CD4-positive, alpha-beta T cell treated with Interleukin-17A for 4 hours (primary cell): Measurements from ENCODE around the gene PCDHGB7.
A peak's percentile ranks its signal among the peaks of the same experiment; 100 is the strongest.
"Not testable (repeated sequence)": the region's sequence is repeated elsewhere in the genome, so short reads cannot be mapped to it uniquely, and the experiment has no call there.

ENCODE experiments used
- DNase-seq: peaks from one replicate; pipeline ENCODE4 v3.0.0-alpha.2; 2020; ENCODE audit warnings: mixed read lengths

PCDHGB7 gene

DNA sequence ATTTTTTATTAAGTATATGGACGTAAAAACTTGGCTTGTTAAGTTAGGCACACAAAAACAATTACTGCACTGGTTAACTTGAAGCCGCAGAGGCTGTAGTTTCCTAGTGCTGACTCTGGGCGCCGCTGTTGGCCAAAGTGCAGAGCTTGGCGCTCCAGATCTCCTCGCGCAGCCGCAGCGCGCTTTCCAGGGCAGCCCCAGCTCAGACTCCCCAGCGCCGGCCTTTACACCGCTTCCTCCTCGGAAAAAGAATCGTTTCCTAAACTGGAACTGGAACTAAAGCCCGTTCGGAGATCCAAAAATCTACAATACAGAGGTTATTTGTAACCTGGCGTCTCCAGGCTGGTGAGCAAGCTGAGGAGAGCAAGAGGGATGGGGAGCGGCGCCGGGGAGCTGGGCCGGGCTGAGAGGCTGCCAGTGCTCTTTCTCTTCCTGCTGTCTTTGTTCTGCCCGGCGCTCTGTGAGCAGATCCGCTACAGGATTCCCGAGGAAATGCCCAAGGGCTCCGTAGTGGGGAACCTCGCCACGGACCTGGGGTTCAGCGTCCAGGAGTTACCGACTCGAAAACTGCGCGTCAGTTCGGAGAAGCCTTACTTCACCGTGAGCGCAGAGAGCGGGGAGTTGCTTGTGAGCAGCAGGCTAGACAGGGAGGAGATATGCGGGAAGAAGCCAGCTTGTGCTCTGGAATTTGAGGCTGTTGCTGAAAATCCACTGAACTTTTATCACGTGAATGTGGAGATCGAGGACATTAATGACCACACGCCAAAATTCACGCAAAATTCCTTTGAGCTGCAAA lies 19.5 kb upstream of the PCDHGB7 start, which contains the start of gene PCDHGB5:
Gene PCDHGB5, plus strand, starts transcription at position 192 of the 796 bp plus-strand sequence. Its CDS starts 181 bp downstream, at position 373.
- peak; percentile 44 for DNase-seq

DNA sequence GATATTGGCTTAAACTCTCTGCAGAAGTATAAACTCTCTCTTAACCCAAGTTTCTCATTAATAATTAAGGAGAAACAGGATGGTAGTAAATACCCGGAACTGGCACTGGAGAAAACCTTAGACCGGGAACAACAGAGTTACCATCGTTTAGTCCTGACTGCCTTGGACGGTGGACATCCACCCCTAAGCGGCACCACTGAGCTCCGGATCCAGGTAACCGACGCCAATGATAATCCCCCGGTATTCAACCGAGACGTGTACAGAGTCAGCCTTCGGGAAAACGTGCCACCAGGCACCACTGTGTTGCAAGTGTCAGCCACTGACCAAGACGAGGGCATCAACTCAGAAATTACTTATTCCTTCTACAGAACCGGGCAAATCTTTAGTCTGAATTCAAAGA lies 18.9 kb upstream of the PCDHGB7 start:
- DNase-seq: no peak

DNA sequence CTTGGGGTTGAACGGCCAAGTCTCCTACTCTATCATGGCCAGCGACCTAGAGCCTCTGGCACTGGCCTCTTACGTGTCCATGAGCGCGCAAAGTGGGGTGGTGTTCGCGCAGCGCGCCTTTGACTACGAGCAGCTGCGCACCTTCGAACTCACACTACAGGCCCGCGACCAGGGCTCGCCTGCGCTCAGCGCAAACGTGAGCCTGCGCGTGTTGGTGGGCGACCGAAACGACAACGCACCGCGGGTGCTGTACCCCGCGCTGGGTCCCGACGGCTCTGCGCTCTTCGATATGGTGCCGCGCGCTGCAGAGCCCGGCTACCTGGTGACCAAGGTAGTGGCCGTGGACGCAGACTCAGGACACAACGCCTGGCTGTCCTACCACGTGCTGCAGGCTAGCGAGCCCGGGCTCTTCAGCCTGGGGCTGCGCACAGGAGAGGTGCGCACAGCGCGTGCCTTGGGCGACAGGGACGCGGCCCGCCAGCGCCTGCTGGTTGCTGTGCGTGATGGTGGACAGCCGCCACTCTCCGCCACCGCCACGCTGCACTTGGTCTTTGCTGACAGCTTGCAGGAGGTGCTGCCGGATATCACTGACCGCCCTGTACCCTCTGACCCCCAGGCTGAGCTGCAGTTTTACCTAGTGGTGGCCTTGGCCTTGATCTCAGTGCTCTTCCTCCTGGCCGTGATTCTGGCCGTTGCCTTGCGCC lies 17.8 kb upstream of the PCDHGB7 start:
- no peak for DNase-seq

- no peak for DNase-seq
Observed at GRCh38 chr5:141402553-141403243, 14.8 kb upstream of the PCDHGB7 start, which contains the start of gene PCDHGA9. PCDHGA9 (plus strand) TSS chr5:141402778; CDS start chr5:141402953, 175 bp downstream.

DNA sequence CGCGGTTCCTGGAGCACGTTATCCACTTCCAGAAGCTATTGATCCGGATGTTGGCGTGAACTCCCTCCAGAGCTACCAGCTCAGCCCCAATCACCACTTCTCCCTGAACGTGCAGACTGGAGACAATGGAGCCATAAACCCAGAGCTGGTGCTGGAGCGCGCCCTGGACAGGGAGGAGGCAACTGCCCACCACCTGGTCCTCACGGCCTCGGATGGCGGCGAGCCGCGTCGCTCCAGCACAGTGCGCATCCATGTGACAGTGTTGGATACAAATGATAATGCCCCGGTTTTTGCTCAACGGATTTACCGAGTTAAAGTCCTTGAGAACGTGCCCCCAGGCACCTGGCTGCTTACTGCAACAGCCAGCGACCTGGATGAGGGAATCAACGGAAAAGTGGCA lies 14.1 kb upstream of the PCDHGB7 start:
- DNase-seq: no peak

DNA sequence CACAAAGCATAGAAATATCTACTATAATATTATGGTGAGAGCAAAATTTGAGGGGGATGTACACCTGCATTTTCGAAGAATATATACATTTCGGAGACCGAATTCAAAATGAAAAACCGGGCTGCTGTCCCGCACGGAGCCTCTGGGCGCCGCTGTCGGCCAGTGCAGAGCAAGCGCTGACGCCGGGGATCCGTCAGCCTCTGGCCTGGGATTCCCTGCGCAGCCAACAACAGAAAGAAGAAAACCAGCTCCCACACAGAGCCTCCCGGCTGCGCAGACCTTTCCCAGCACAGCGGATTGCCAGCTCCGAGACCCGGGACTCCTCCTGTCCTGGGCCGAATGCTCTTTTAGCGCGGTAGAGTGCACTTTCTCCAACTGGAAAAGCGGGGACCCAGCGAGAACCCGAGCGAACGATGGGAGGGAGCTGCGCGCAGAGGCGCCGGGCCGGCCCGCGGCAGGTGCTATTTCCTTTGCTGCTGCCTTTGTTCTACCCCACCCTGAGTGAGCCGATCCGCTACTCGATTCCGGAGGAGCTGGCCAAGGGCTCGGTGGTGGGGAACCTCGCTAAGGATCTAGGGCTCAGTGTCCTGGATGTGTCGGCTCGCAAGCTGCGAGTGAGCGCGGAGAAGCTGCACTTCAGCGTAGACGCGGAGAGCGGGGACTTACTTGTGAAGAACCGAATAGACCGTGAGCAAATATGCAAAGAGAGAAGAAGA lies 9.5 kb upstream of the PCDHGB7 start, which contains the start of gene PCDHGB6:
Gene PCDHGB6, plus strand, starts transcription at position 232 of the 716 bp plus-strand sequence. Its CDS starts 182 bp downstream, at position 414.
- DNase-seq: peak; percentile 47

- no peak for DNase-seq
Observed at GRCh38 chr5:141409598-141410306, 7.7 kb upstream of the PCDHGB7 start.

DNA sequence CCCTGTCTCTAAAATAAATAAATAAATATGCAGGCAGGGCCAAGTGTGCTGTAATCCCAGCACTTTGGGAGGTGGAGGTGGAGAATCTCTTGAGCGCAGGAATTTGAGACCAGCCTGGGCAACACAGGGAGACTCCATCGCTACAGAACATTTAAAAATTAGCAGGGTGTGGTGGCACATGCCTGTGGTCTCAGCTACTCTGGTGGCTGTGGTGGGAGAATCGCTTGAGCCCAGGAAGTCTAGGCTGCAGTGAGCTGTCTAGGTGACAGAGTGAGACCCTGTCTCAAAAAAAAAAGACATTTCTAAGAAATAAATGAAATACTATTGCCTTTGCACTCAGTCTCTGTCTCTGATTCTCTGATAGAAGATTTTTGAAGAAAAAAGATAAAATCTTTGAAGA lies 5.9 kb upstream of the PCDHGB7 start:
- no peak for DNase-seq

- DNase-seq: peak; percentile 63
Observed at GRCh38 chr5:141412854-141413539, 4.5 kb upstream of the PCDHGB7 start, which contains the start of gene PCDHGA10. PCDHGA10 (plus strand) TSS chr5:141412987; CDS start chr5:141413176, 189 bp downstream.

DNA sequence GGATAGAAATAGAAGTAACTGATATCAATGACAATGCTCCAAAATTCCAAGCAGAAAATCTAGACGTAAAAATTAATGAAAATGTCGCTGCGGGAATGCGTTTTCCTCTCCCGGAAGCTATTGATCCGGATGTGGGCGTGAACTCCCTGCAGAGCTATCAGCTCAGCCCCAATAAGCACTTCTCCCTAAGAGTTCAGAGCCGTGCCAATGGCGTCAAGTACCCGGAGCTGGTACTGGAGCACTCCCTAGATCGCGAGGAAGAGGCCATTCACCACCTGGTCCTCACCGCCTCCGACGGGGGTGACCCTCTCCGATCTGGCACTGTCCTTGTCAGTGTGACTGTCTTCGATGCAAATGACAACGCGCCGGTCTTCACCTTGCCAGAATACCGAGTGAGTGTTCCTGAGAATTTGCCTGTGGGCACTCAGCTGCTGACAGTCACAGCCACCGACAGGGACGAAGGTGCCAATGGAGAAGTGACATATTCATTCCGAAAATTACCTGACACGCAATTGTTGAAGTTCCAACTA lies 3.9 kb upstream of the PCDHGB7 start:
- DNase-seq: no peak

- DNase-seq: not testable (repeated sequence)
Observed at GRCh38 chr5:141414548-141415274, 2.8 kb upstream of the PCDHGB7 start.

- DNase-seq: not testable (repeated sequence)
Observed at GRCh38 chr5:141415275-141415618, 2.2 kb upstream of the PCDHGB7 start.

DNA sequence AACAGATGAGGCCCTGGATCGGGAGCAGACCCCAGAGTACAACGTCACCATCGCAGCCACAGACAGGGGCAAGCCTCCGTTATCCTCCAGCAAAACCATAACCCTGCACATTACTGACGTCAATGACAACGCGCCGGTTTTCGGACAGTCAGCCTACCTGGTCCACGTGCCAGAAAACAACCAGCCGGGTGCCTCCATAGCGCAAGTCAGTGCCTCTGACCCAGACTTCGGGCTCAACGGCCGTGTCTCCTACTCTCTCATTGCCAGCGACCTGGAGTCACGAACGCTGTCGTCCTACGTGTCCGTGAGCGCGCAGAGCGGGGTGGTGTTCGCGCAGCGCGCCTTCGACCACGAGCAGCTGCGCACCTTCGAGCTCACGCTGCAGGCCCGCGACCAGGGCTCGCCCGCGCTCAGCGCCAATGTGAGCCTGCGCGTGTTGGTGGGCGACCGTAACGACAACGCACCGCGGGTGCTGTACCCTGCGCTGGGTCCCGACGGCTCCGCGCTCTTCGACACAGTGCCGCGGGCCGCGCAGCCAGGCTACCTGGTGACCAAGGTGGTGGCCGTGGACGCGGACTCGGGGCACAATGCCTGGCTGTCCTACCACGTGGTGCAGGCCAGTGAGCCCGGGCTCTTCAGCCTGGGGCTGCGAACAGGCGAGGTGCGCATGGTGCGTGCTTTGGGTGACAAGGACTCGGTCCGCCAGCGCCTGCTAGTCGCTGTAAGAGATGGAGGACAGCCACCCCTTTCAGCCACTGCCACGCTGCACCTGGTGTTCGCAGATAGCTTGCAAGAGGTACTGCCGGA lies 1.8 kb downstream of the PCDHGB7 start:
- DNase-seq: no peak

- peak; percentile 53 for DNase-seq
Observed at GRCh38 chr5:141420855-141421488, 3.5 kb downstream of the PCDHGB7 start, which contains the start of gene PCDHGA11. PCDHGA11 (plus strand) TSS chr5:141421051; CDS start chr5:141421228, 177 bp downstream.

- no peak for DNase-seq
Observed at GRCh38 chr5:141421489-141421855, 4.0 kb downstream of the PCDHGB7 start.

DNA sequence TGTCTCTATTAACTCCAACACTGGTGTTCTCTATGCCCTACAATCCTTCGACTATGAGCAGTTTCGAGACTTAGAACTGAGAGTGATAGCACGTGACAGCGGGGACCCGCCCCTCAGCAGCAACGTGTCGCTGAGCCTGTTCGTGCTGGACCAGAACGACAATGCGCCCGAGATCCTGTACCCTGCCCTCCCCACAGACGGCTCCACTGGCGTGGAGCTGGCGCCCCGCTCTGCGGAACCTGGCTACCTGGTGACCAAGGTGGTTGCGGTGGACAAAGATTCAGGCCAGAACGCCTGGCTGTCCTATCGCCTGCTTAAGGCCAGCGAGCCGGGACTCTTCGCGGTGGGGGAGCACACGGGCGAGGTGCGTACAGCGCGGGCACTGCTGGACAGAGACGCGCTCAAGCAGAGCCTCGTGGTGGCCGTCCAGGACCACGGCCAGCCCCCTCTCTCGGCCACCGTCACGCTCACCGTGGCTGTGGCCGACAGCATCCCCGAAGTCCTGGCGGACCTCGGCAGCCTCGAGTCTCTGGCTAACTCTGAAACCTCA lies 5.3 kb downstream of the PCDHGB7 start:
- DNase-seq: no peak

DNA sequence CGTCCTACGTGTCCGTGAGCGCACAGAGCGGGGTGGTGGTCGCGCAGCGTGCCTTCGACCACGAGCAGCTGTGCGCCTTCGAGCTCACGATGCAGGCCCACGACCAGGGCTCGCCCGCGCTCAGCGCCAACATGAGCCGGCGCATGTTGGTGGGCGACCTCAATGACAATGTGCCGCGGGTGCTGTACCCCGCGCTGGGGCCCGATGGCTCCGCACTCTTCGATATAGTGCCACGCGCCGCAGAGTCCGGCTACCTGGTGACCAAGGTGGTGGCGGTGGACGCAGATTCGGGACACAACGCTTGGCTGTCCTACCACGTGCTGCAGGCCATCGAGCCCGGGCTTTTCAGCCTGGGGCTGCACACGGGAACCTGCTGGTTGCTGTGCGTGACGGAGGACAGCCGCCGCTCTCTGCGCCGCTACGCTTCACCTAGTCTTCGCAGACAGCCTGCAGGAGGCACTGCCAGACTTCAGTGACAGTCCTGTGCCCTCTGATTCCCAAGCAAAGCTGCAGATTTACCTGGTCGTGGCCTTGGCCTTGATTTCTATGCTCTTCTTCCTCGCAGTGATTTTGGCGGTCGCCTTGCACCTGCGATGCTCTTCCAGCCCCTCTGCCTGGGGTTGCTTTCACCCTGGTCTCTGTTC lies 10.4 kb downstream of the PCDHGB7 start:
- DNase-seq: no peak
